GM23338 (cell line): ENCODE measurements around the gene ZBED3. TPM values are rescaled to one million over a fixed set of nuclear protein-coding genes. Genes with fewer than 3 reads are reported as not detected.

Experiments
- ATAC-seq: fragments of 200-7000 bp; cut with Tn5 transposase; 3 replicates; pipeline ENCODE4 v1.9.1; 2020
- DNase-seq: peaks from one replicate; pipeline ENCODE4 v3.0.0-alpha.2; 2015; ENCODE audit warnings: low spot score
- H2AFZ ChIP-seq: fragments of 200-600 bp; sonication (generic); 2 replicates; pipeline ENCODE4 v1.8.0; 2016; ENCODE audit warnings: antibody characterized with exemption, mild to moderate bottlenecking, moderate library complexity
- H3F3A ChIP-seq: fragments of 200-600 bp; sonication (generic); replicated peaks from 2 replicates; pipeline ENCODE4 v1.8.0; 2017; ENCODE audit warnings: antibody characterized with exemption, mixed run types, low read depth
- H3K27ac ChIP-seq: fragments of 200-600 bp; sonication (generic); 2 replicates; pipeline ENCODE4 v1.6.1; 2016; ENCODE audit warnings: low read depth
- H3K27me3 ChIP-seq: fragments of 200-600 bp; sonication (generic); 2 replicates; pipeline ENCODE4 v1.8.0; 2016; ENCODE audit warnings: mild to moderate bottlenecking, mixed run types, moderate library complexity; ENCODE audit not compliant: insufficient read depth
- H3K36me3 ChIP-seq: fragments of 200-600 bp; sonication (generic); 2 replicates; pipeline ENCODE4 v1.8.0; 2016; ENCODE audit warnings: mild to moderate bottlenecking; ENCODE audit not compliant: insufficient read depth
- H3K4me1 ChIP-seq: fragments of 200-600 bp; sonication (generic); 2 replicates; pipeline ENCODE4 v1.8.0; 2016; ENCODE audit warnings: mild to moderate bottlenecking, moderate library complexity; ENCODE audit not compliant: insufficient read depth
- H3K4me2 ChIP-seq: fragments of 200-600 bp; sonication (generic); 2 replicates; pipeline ENCODE4 v1.7.1; 2017; ENCODE audit warnings: mixed run types
- H3K4me3 ChIP-seq: fragments of 200-600 bp; sonication (generic); 2 replicates; pipeline ENCODE4 v1.6.1; 2016; ENCODE audit warnings: mixed run types
- H3K79me2 ChIP-seq: fragments of 200-600 bp; sonication (generic); replicated peaks from 2 replicates; pipeline ENCODE4 v1.8.0; 2017; ENCODE audit warnings: mild to moderate bottlenecking; ENCODE audit not compliant: insufficient read depth
- H3K9me2 ChIP-seq: fragments of 200-600 bp; sonication (generic); 2 replicates; pipeline ENCODE4 v1.8.0; 2017; ENCODE audit not compliant: insufficient read depth
- H4K20me1 ChIP-seq: fragments of 200-600 bp; sonication (generic); replicated peaks from 2 replicates; pipeline ENCODE4 v1.8.0; 2017; ENCODE audit warnings: mild to moderate bottlenecking; ENCODE audit not compliant: insufficient read depth
- H3K27ac Mint-ChIP-seq: 2 replicates; pipeline ENCODE4 v1.8.0; 2020; ENCODE audit warnings: inconsistent platforms, mild to moderate bottlenecking, moderate library complexity, mixed read lengths
- H3K27me3 Mint-ChIP-seq: 3 replicates; pipeline ENCODE4 v1.8.0; 2022; ENCODE audit warnings: low read depth, mild to moderate bottlenecking, moderate library complexity, mixed read lengths, inconsistent platforms; ENCODE audit not compliant: insufficient read depth, poor library complexity
- H3K36me3 Mint-ChIP-seq: 3 replicates; pipeline ENCODE4 v1.8.0; 2021; ENCODE audit warnings: low read depth, mild to moderate bottlenecking, inconsistent platforms, moderate library complexity, mixed read lengths
- H3K4me1 Mint-ChIP-seq: 3 replicates; pipeline ENCODE4 v1.8.0; 2020; ENCODE audit warnings: mild to moderate bottlenecking, inconsistent platforms, mixed read lengths
- H3K4me3 Mint-ChIP-seq: 3 replicates; pipeline ENCODE4 v1.8.0; 2021; ENCODE audit warnings: moderate library complexity, mild to moderate bottlenecking, inconsistent platforms, mixed read lengths
- H3K9me3 Mint-ChIP-seq: 3 replicates; pipeline ENCODE4 v1.8.0; 2020; ENCODE audit warnings: moderate library complexity, mild to moderate bottlenecking, inconsistent platforms, mixed read lengths
- ETS1 ChIP-seq: IDR thresholded peaks from 2 replicates; pipeline ENCODE4 v1.6.1; 2016; ENCODE audit warnings: antibody characterized with exemption
- EZH2phosphoT487 ChIP-seq: fragments of 200-600 bp; sonication (generic); IDR thresholded peaks from one replicate; pipeline ENCODE4 v1.8.1; 2018; ENCODE audit warnings: antibody characterized with exemption; ENCODE audit not compliant: unreplicated experiment
- JUNB ChIP-seq: IDR thresholded peaks from one replicate; pipeline ENCODE4 v1.6.1; 2016; ENCODE audit warnings: antibody characterized with exemption; ENCODE audit not compliant: unreplicated experiment
- NANOG ChIP-seq: IDR thresholded peaks from 2 replicates; pipeline ENCODE4 v1.6.1; 2016; ENCODE audit warnings: antibody characterized with exemption, borderline replicate concordance
- REST ChIP-seq: IDR thresholded peaks from one replicate; pipeline ENCODE4 v1.6.1; 2018; ENCODE audit warnings: antibody characterized with exemption; ENCODE audit not compliant: unreplicated experiment
- ZNF462 ChIP-seq: fragments of 250-450 bp; sonication (Bioruptor Pico); IDR thresholded peaks from 2 replicates; pipeline ENCODE4 v1.5.0; 2020; ENCODE audit warnings: mild to moderate bottlenecking, moderate library complexity
- polyA plus RNA-seq: library from polyadenylated mRNA; unstranded; fragments of >200 nt; fragmentation: Nextera tagmentation; extraction: Ambion mirVana; gene quantifications from 2 replicates; pipeline ENCODE4 v1.2.1, GENCODE V29; 2016
- total RNA-seq: library from RNA; depleted of rRNA; stranded (reverse); fragments of >200 nt; shearing (Covaris generic); gene quantifications from 2 replicates; pipeline ENCODE4 v1.2.3, GENCODE V29; 2014

The ZBED3 gene
- total and polyA plus RNA-seq, 2 experiments from 2014 or later, result 4.2 to 9.3 TPM

GRCh38 chr5:77128411-77129061 is 41.5 kb upstream of the ZBED3 start:
- Mint-ChIP-seq H3K27me3 (peaks cover 2% of the 10 kb centered on the region), H3K4me1 (no peaks in the 10 kb centered on the region), H3K9me3 (no peaks in the 10 kb centered on the region), H3K36me3 (peaks cover 4% of the 10 kb centered on the region; the same call in 1 of the 3 replicates), H3K27ac (no peak overlapping the region), H3K4me3 (no peak overlapping the region)
- no peak overlapping the region for H3K4me3 ChIP-seq
- DNase-seq (no peak), ATAC-seq (no peak)
- no peaks in the 10 kb centered on the region for H3F3A ChIP-seq
- H3K27me3 ChIP-seq, result no peaks in the 10 kb centered on the region
- no peak overlapping the region for H3K27ac ChIP-seq
- no peaks in the 10 kb centered on the region for H3K9me2 ChIP-seq
- H3K4me2 ChIP-seq, result no peak overlapping the region
- TF ChIP-seq REST (no peak), EZH2phosphoT487 (no peak), ETS1 (no peak), NANOG (no peak), ZNF462 (CRISPR knock-in tag) (no peak), JUNB (no peak)
- H3K79me2 ChIP-seq, result no peaks in the 10 kb centered on the region
- H4K20me1 ChIP-seq, result no peaks in the 10 kb centered on the region; the same call in 1 of the 2 replicates
- no peak overlapping the region for H2AFZ ChIP-seq
- H3K4me1 ChIP-seq, result no peaks in the 10 kb centered on the region
- H3K36me3 ChIP-seq, result no peaks in the 10 kb centered on the region; the same call in 1 of the 2 replicates
